K562 (cell line): ENCODE results near the gene ELAVL3. TPM values are rescaled to one million over a fixed set of nuclear protein-coding genes. Genes with fewer than 3 reads are reported as not detected.
A peak's percentile ranks its signal among the peaks of the same experiment; 100 is the strongest.

ENCODE experiments used
- CBFA2T2 ChIP-seq: fragments of 450-650 bp; conservative IDR thresholded peaks from 2 replicates; pipeline ENCODE4 v1.6.1; 2017; ENCODE audit warnings: mild to moderate bottlenecking
- CXXC5 ChIP-seq: fragments of 250-450 bp; sonication (Bioruptor Pico); IDR thresholded peaks from 2 replicates; pipeline ENCODE4 v1.8.0; 2022; ENCODE audit warnings: inconsistent platforms, mild to moderate bottlenecking, moderate library complexity
- SMARCA5 ChIP-seq: fragments of 450-650 bp; IDR thresholded peaks from 2 replicates; pipeline ENCODE4 v1.6.1; 2016
- STAT5B ChIP-seq: fragments of 250-450 bp; sonication (Bioruptor Pico); IDR thresholded peaks from 2 replicates; pipeline ENCODE4 v1.8.0; 2021; ENCODE audit warnings: mild to moderate bottlenecking, inconsistent platforms
- TCF7L2 ChIP-seq: fragments of 150-350 bp; IDR thresholded peaks from 2 replicates; pipeline ENCODE4 v1.6.1; 2016; ENCODE audit warnings: low read depth, mild to moderate bottlenecking, low read length, moderate library complexity
- ZEB2 ChIP-seq: fragments of 450-650 bp; IDR thresholded peaks from 2 replicates; pipeline ENCODE4 v1.6.1; 2016
- ZFP30 ChIP-seq: fragments of 250-450 bp; sonication (Bioruptor Pico); IDR thresholded peaks from 2 replicates; pipeline ENCODE4 v1.8.0; 2022; ENCODE audit warnings: moderate library complexity, mild to moderate bottlenecking, inconsistent platforms, borderline replicate concordance
- ZNF57 ChIP-seq: fragments of 450-650 bp; formaldehyde crosslinking; IDR thresholded peaks from 2 replicates; pipeline ENCODE4 v1.4.0; 2020; ENCODE audit warnings: mild to moderate bottlenecking, moderate library complexity
- ZNF764 ChIP-seq: fragments of 250-450 bp; sonication (Bioruptor Pico); IDR thresholded peaks from 2 replicates; pipeline ENCODE4 v1.4.0; 2020; ENCODE audit warnings: low read depth, mild to moderate bottlenecking, moderate library complexity
- polyA plus RNA-seq, 8 experiments: library from polyadenylated mRNA; depleted of rRNA in 4 of 8; stranded (reverse) in 5 of 8; unstranded in 3 of 8; fragments of >200 nt; fragmentation: Nextera tagmentation in 2 of 8; fragmentation: Illumina TruSeq in 1 of 8; extraction: Ambion mirVana in 2 of 8; extraction: Trizol in 1 of 8; gene quantifications; 2 replicates each; pipeline versions ENCODE4 v1.2.1 to v1.2.3, GENCODE V29; 2011 to 2014; ENCODE audit warnings: inconsistent platforms in 1 of 8, missing spikeins in 1 of 8
- total RNA-seq, 7 experiments: library from RNA; depleted of rRNA in 6 of 7; stranded (reverse); fragments of >200 nt in 6 of 7; fragmentation: Illumina TruSeq in 2 of 7; extraction: Trizol in 2 of 7; gene quantifications; 2 replicates each; pipeline versions ENCODE4 v1.2.1 to v1.2.3, GENCODE V29; 2011 to 2021; ENCODE audit warnings: low replicate concordance in 1 of 7
- TF ChIP-seq, protein P1 (sequence below), 2 experiments: fragments of 450-650 bp; formaldehyde crosslinking in 1 of 2; IDR thresholded peaks; 2 replicates each; pipeline versions ENCODE4 v1.4.0 to v1.6.1; 2014 to 2020; ENCODE audit warnings: mild to moderate bottlenecking in 2 of 2, borderline replicate concordance in 1 of 2, low read depth in 1 of 2
- TF ChIP-seq, protein P2 (sequence below): sonication (generic); formaldehyde crosslinking; IDR thresholded peaks from 2 replicates; pipeline ENCODE4 v1.8.0; 2022; ENCODE audit warnings: mild to moderate bottlenecking, missing genetic modification reagents
- TF ChIP-seq, protein P3 (sequence below): fragments of 450-650 bp; formaldehyde crosslinking; conservative IDR thresholded peaks from 2 replicates; pipeline ENCODE4 v1.4.0; 2022; ENCODE audit warnings: mild to moderate bottlenecking, missing genetic modification characterization
- TF ChIP-seq, protein P4 (sequence below), 2 experiments: fragments of 450-650 bp; IDR thresholded peaks; 2 replicates each; pipeline ENCODE4 v1.6.1; 2018; ENCODE audit warnings: mild to moderate bottlenecking in 2 of 2, low read depth in 1 of 2; ENCODE audit not compliant: partially characterized antibody in 2 of 2

Gene ELAVL3
- total and polyA plus RNA-seq, 9 of the 15 experiments (the other 6 are each of a cell fraction or from before 2014, with no cell fraction given) = not detected

DNA sequence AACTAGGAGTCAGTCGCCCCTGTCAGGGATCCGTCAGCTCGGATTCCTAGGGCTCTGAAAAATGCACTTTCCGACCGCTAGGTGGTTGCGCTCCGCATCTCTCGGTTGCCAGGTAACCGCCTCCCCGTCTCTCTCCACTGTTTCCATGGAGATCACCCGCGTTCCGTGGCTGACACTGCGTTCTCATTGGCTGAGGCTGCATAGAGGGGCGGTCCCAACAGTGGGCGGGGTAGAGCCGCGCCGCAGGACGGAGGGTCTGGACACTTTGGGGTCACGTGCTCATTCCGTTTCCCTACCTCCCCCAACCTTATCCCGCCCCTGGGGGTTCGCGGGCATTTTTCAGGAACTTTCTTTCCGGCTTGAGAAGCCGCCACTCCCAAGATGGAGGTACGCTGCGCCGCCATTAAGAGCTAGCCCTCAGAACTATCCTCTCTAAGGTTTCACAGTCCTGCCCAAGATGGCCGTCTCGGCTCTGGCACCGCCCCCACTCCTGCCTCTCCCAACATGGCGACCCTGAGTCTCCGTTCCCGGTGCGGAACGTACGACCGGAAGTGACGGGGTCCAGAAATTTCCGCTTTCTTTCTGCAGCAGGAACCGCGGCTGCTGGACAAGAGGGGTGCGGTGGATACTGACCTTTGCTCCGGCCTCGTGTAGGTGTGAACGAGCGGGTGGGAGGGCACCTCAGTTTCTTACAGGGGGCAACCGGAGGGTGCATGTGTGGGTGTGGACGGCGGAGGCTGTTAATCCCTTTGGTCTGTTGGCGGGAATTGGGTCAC, 45.6 kb downstream of the ELAVL3 start, which contains the start of the genes ODAD3 and PRKCSH (continued):
- TF ChIP-seq, protein P1, sequence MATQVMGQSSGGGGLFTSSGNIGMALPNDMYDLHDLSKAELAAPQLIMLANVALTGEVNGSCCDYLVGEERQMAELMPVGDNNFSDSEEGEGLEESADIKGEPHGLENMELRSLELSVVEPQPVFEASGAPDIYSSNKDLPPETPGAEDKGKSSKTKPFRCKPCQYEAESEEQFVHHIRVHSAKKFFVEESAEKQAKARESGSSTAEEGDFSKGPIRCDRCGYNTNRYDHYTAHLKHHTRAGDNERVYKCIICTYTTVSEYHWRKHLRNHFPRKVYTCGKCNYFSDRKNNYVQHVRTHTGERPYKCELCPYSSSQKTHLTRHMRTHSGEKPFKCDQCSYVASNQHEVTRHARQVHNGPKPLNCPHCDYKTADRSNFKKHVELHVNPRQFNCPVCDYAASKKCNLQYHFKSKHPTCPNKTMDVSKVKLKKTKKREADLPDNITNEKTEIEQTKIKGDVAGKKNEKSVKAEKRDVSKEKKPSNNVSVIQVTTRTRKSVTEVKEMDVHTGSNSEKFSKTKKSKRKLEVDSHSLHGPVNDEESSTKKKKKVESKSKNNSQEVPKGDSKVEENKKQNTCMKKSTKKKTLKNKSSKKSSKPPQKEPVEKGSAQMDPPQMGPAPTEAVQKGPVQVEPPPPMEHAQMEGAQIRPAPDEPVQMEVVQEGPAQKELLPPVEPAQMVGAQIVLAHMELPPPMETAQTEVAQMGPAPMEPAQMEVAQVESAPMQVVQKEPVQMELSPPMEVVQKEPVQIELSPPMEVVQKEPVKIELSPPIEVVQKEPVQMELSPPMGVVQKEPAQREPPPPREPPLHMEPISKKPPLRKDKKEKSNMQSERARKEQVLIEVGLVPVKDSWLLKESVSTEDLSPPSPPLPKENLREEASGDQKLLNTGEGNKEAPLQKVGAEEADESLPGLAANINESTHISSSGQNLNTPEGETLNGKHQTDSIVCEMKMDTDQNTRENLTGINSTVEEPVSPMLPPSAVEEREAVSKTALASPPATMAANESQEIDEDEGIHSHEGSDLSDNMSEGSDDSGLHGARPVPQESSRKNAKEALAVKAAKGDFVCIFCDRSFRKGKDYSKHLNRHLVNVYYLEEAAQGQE (IDR thresholded peaks at IDR 0.05; ENCODE audit: borderline replicate concordance) = peak; percentile 86
- TF ChIP-seq, protein P1 (CRISPR knock-in tag; IDR thresholded peaks at IDR 0.05; ENCODE audit: low read depth) = no peak
- no peak for TF ChIP-seq ZNF57 (CRISPR knock-in tag)
- TF ChIP-seq ZNF764 = no peak
- TF ChIP-seq TCF7L2 = no peak
- TF ChIP-seq, protein P2, sequence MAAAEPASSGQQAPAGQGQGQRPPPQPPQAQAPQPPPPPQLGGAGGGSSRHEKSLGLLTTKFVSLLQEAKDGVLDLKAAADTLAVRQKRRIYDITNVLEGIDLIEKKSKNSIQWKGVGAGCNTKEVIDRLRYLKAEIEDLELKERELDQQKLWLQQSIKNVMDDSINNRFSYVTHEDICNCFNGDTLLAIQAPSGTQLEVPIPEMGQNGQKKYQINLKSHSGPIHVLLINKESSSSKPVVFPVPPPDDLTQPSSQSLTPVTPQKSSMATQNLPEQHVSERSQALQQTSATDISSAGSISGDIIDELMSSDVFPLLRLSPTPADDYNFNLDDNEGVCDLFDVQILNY (CRISPR knock-in tag) = no peak
- no peak for TF ChIP-seq STAT5B (CRISPR knock-in tag)
- no peak for TF ChIP-seq ZFP30 (CRISPR knock-in tag)
- no peak for TF ChIP-seq ZEB2
- TF ChIP-seq, protein P3, sequence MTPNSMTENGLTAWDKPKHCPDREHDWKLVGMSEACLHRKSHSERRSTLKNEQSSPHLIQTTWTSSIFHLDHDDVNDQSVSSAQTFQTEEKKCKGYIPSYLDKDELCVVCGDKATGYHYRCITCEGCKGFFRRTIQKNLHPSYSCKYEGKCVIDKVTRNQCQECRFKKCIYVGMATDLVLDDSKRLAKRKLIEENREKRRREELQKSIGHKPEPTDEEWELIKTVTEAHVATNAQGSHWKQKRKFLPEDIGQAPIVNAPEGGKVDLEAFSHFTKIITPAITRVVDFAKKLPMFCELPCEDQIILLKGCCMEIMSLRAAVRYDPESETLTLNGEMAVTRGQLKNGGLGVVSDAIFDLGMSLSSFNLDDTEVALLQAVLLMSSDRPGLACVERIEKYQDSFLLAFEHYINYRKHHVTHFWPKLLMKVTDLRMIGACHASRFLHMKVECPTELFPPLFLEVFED (CRISPR knock-in tag) = 0 out of 2 replicates have a peak, but pooled peaks have one; percentile 29
- peak; percentile 83 for TF ChIP-seq CBFA2T2
- TF ChIP-seq CXXC5 (CRISPR knock-in tag) = peak; percentile 95
- TF ChIP-seq, protein P4, sequence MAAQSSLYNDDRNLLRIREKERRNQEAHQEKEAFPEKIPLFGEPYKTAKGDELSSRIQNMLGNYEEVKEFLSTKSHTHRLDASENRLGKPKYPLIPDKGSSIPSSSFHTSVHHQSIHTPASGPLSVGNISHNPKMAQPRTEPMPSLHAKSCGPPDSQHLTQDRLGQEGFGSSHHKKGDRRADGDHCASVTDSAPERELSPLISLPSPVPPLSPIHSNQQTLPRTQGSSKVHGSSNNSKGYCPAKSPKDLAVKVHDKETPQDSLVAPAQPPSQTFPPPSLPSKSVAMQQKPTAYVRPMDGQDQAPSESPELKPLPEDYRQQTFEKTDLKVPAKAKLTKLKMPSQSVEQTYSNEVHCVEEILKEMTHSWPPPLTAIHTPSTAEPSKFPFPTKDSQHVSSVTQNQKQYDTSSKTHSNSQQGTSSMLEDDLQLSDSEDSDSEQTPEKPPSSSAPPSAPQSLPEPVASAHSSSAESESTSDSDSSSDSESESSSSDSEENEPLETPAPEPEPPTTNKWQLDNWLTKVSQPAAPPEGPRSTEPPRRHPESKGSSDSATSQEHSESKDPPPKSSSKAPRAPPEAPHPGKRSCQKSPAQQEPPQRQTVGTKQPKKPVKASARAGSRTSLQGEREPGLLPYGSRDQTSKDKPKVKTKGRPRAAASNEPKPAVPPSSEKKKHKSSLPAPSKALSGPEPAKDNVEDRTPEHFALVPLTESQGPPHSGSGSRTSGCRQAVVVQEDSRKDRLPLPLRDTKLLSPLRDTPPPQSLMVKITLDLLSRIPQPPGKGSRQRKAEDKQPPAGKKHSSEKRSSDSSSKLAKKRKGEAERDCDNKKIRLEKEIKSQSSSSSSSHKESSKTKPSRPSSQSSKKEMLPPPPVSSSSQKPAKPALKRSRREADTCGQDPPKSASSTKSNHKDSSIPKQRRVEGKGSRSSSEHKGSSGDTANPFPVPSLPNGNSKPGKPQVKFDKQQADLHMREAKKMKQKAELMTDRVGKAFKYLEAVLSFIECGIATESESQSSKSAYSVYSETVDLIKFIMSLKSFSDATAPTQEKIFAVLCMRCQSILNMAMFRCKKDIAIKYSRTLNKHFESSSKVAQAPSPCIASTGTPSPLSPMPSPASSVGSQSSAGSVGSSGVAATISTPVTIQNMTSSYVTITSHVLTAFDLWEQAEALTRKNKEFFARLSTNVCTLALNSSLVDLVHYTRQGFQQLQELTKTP (IDR thresholded peaks at IDR 0.05; ENCODE audit: low read depth in 1 of 2, partially characterized antibody in 2 of 2) = peak in 1 of 2 experiments; percentile 48
- no peak for TF ChIP-seq SMARCA5
